SU-DHL-6 (cell line): ENCODE measurements around the gene MLC1.

Source experiments
- H2AFZ ChIP-seq: fragments of 200-600 bp; sonication (generic); 2 replicates; pipeline ENCODE4 v1.6.1; 2014; ENCODE audit warnings: low read depth, mild to moderate bottlenecking, moderate library complexity, mixed read lengths, antibody characterized with exemption, low read length; ENCODE audit not compliant: severe bottlenecking
- H3F3A ChIP-seq: fragments of 200-600 bp; shearing (Covaris generic); 2 replicates; pipeline ENCODE4 v1.6.0; 2016; ENCODE audit warnings: antibody characterized with exemption, mild to moderate bottlenecking; ENCODE audit not compliant: insufficient read depth
- H3K27ac ChIP-seq: fragments of 200-600 bp; sonication (generic); 2 replicates; pipeline ENCODE4 v1.5.1; 2016; ENCODE audit warnings: low read depth, mild to moderate bottlenecking, low read length, moderate library complexity, mixed read lengths
- H3K27me3 ChIP-seq: fragments of 200-600 bp; sonication (generic), shearing (Covaris generic); 2 replicates; pipeline ENCODE4 v1.6.0; 2014; ENCODE audit warnings: mild to moderate bottlenecking, low read length
- H3K36me3 ChIP-seq: fragments of 200-600 bp; sonication (generic); 2 replicates; pipeline ENCODE4 v1.6.1; 2014; ENCODE audit warnings: mild to moderate bottlenecking, low read length, mixed read lengths
- H3K4me2 ChIP-seq: fragments of 300-600, 200-600 bp; shearing (Covaris generic), sonication (generic); 2 replicates; pipeline ENCODE4 v1.6.0; 2014; ENCODE audit warnings: low read length, low read depth, mild to moderate bottlenecking; ENCODE audit not compliant: poor library complexity, severe bottlenecking
- H3K4me3 ChIP-seq: fragments of 200-600 bp; sonication (generic); 2 replicates; pipeline ENCODE4 v1.5.1; 2014; ENCODE audit warnings: antibody characterized with exemption, low read length, mild to moderate bottlenecking, mixed read lengths; ENCODE audit not compliant: insufficient read depth, poor library complexity, severe bottlenecking
- H3K79me2 ChIP-seq: fragments of 200-600 bp; sonication (generic); 2 replicates; pipeline ENCODE4 v1.6.1; 2014; ENCODE audit warnings: mild to moderate bottlenecking, low read length, moderate library complexity; ENCODE audit not compliant: insufficient read depth
- H3K9ac ChIP-seq: fragments of 200-600 bp; sonication (generic); 2 replicates; pipeline ENCODE4 v1.7.0; 2014; ENCODE audit warnings: mild to moderate bottlenecking, low read length
- H3K9me2 ChIP-seq: fragments of 200-600 bp; sonication (generic); replicated peaks from 2 replicates; pipeline ENCODE4 v1.6.1; 2014; ENCODE audit warnings: low read length; ENCODE audit not compliant: insufficient read depth
- H3K9me3 ChIP-seq: fragments of 200-600 bp; sonication (generic); 2 replicates; pipeline ENCODE4 v1.6.1; 2014; ENCODE audit warnings: low read length, mixed read lengths; ENCODE audit not compliant: insufficient read depth
- H4K20me1 ChIP-seq: fragments of 200-600 bp; sonication (generic); 2 replicates; pipeline ENCODE4 v1.6.1; 2014; ENCODE audit warnings: low read depth, mild to moderate bottlenecking, antibody characterized with exemption, low read length, moderate library complexity, mixed read lengths
- CTCF ChIP-seq: fragments of 200-600 bp; sonication (generic); IDR thresholded peaks from one replicate; pipeline ENCODE4 v1.5.1; 2017; ENCODE audit warnings: antibody characterized with exemption, mild to moderate bottlenecking, low read length, moderate library complexity; ENCODE audit not compliant: insufficient read depth, poor library complexity, severe bottlenecking
- EZH2phosphoT487 ChIP-seq: fragments of 200-600 bp; sonication (generic), shearing (Covaris generic); conservative IDR thresholded peaks from 2 replicates; pipeline ENCODE4 v1.6.1; 2018; ENCODE audit warnings: mild to moderate bottlenecking, antibody characterized with exemption, low read length, moderate library complexity, mixed read lengths

The MLC1 gene

DNA sequence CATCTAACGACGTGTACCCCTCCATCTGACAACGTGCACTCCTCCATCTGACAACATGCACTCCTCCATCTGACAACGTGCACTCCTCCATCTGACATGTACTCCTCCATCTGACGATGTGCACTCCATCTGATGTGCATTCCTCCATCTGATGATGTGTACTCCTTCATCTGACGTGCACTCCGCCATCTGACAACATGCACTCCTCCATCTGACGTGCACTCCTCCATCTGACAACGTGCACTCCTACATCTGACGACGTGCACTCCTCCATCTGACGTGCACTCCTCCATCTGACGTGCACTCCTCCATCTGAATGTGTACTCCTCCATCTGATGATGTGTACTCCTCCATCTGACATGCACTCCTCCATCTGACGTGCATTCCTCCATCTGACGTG is 64.6 kb downstream of the MLC1 start:
- TF ChIP-seq EZH2phosphoT487 (no peak), CTCF (no peak)
- Histone ChIP-seq H3K4me2 (no peak overlapping the region), H3F3A (no peaks in the 10 kb centered on the region), H3K9me3 (no peaks in the 10 kb centered on the region), H3K27ac (no peak overlapping the region), H3K9ac (no peak overlapping the region), H3K4me3 (no peak overlapping the region), H2AFZ (no peak overlapping the region), H3K36me3 (no peaks in the 10 kb centered on the region), H4K20me1 (no peaks in the 10 kb centered on the region), H3K79me2 (no peaks in the 10 kb centered on the region), H3K9me2 (no peaks in the 10 kb centered on the region), H3K27me3 (no peaks in the 10 kb centered on the region)

DNA sequence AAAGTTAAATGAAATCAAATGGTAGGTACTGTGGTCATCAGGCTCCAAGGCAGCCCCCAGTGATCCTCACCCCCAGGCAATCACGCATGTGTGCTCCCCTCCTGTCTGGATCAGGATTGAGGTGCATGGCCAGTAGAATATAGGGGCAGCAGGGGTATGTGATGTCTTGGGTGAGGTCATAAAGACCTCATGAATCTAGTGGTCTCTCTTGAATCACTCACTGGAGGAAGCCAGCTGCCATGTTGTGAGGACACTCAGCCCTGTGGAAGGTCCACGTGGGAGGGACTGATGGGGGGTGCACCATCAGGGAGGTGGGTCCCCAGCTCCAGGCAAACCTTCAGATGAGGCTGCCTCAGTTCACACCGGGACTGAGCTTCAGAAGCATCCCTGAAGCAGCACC is 65.9 kb downstream of the MLC1 start:
- Histone ChIP-seq H3K27ac (no peak overlapping the region), H3K4me3 (no peak overlapping the region), H3K9me3 (no peaks in the 10 kb centered on the region), H3K36me3 (no peaks in the 10 kb centered on the region), H2AFZ (no peak overlapping the region), H3K4me2 (no peak overlapping the region), H3K9me2 (no peaks in the 10 kb centered on the region), H3K27me3 (no peaks in the 10 kb centered on the region), H3F3A (no peaks in the 10 kb centered on the region), H4K20me1 (no peaks in the 10 kb centered on the region), H3K9ac (no peak overlapping the region), H3K79me2 (no peaks in the 10 kb centered on the region)
- TF ChIP-seq CTCF (no peak), EZH2phosphoT487 (no peak)

GRCh38 chr22:50018608-50019285 is 66.5 kb downstream of the MLC1 start:
- H4K20me1 ChIP-seq, result no peaks in the 10 kb centered on the region
- H3K9me3 ChIP-seq, result no peaks in the 10 kb centered on the region
- no peaks in the 10 kb centered on the region for H3K36me3 ChIP-seq
- H3K9ac ChIP-seq, result no peak overlapping the region
- no peak overlapping the region for H3K4me3 ChIP-seq
- H3K27ac ChIP-seq, result no peak overlapping the region
- H3K4me2 ChIP-seq, result no peak overlapping the region
- H2AFZ ChIP-seq, result no peak overlapping the region
- TF ChIP-seq CTCF, result no peak
- TF ChIP-seq EZH2phosphoT487, result no peak
- no peaks in the 10 kb centered on the region for H3K79me2 ChIP-seq
- H3F3A ChIP-seq, result no peaks in the 10 kb centered on the region
- H3K27me3 ChIP-seq, result no peaks in the 10 kb centered on the region
- no peaks in the 10 kb centered on the region for H3K9me2 ChIP-seq
